ENCODE measurements around the gene KANK2.

GRCh38 chr19:11177592-11177991 lies 19.8 kb downstream of the KANK2 start:
- TF ChIP-seq CTCF (IDR thresholded peaks at IDR 0.05) (no peak), POLR2AphosphoS5 (IDR thresholded peaks at IDR 0.05) (no peak)

Data from upper lobe of left lung (tissue), 4 donors.